Activated naive CD4-positive, alpha-beta T cell treated with anti-CD3 and anti-CD28 coated beads, Interleukin-2, amount 50 U/mL, for 72 hours (primary cell): ENCODE results near the gene TRIM45. TPM values are rescaled to one million over a fixed set of nuclear protein-coding genes. Genes with fewer than 3 reads are reported as not detected.
A peak's percentile ranks its signal among the peaks of the same experiment; 100 is the strongest.

Experiments used
- ATAC-seq, 2 donors: fragments of 150-1000 bp; cut with Tn5 transposase; 2 replicates each; pipeline ENCODE4 v1.10.0; 2021; ENCODE audit warnings: mild to moderate bottlenecking in 2 of 2, moderate library complexity in 2 of 2
- DNase-seq, 2 donors: peaks; one replicate each; pipeline ENCODE4 v3.0.0; 2021 to 2022; ENCODE audit warnings: low spot score in 2 of 2
- H3K27ac Mint-ChIP-seq, 2 donors: one replicate each; pipeline ENCODE4 v1.8.0; 2022; ENCODE audit warnings: mild to moderate bottlenecking in 2 of 2, mixed read lengths in 2 of 2
- H3K36me3 Mint-ChIP-seq, 2 donors: one replicate each; pipeline ENCODE4 v1.8.0; 2022; ENCODE audit warnings: mixed read lengths in 2 of 2
- H3K9me3 Mint-ChIP-seq, 2 donors: one replicate each; pipeline ENCODE4 v1.8.0; 2022; ENCODE audit warnings: mixed read lengths in 2 of 2
- total RNA-seq, 2 donors: library from RNA; stranded (reverse); gene quantifications; one replicate each; pipeline ENCODE4 v1.2.3, GENCODE V29; 2022

TRIM45 gene
- total RNA-seq, 2 donors from 2014 or later = 0.29 to 1.5 TPM

- peak; percentile 84 to 90 for ATAC-seq
- Mint-ChIP-seq H3K9me3 (no peaks in the 10 kb centered on the region), H3K36me3 (peaks cover 51 to 56% of the 10 kb centered on the region in 2 donors), H3K27ac (peak overlapping the region; percentile 21 to 78)
- peak in 1 of 2 donors; percentile 22 for DNase-seq
These were observed 28.4 kb downstream of the TRIM45 start for GRCh38 chr1:117093091-117093534.

GRCh38 chr1:117092594-117092993, 29.0 kb downstream of the TRIM45 start:
- Mint-ChIP-seq H3K36me3 (peaks cover 50 to 58% of the 10 kb centered on the region in 2 donors), H3K9me3 (no peaks in the 10 kb centered on the region), H3K27ac (peak overlapping the region in 1 of 2 donors; percentile 55)
- DNase-seq (no peak), ATAC-seq (no peak)

GRCh38 chr1:117089996-117090395, 31.6 kb downstream of the TRIM45 start:
- Mint-ChIP-seq H3K9me3 (no peaks in the 10 kb centered on the region), H3K36me3 (peaks cover 34 to 45% of the 10 kb centered on the region in 2 donors), H3K27ac (no peak overlapping the region)
- ATAC-seq (no peak), DNase-seq (no peak)

GRCh38 chr1:117087686-117088085, 33.9 kb downstream of the TRIM45 start:
- H3K36me3 Mint-ChIP-seq = peaks cover 28 to 31% of the 10 kb centered on the region in 2 donors
- no peak for ATAC-seq
- H3K27ac Mint-ChIP-seq = no peak overlapping the region

GRCh38 chr1:117084231-117084630, 37.3 kb downstream of the TRIM45 start:
- DNase-seq (no peak), ATAC-seq (no peak)
- Mint-ChIP-seq H3K36me3 (peaks cover 20 to 58% of the 10 kb centered on the region in 2 donors), H3K9me3 (peaks cover 0 to 4% of the 10 kb centered on the region in 2 donors), H3K27ac (peak overlapping the region in 1 of 2 donors; percentile 14)

More at GRCh38 chr1:117087686-117088085, 33.9 kb downstream of the TRIM45 start:
- no peaks in the 10 kb centered on the region for H3K9me3 Mint-ChIP-seq
- no peak for DNase-seq

- no peak for DNase-seq
- peaks cover 0 to 4% of the 10 kb centered on the region in 2 donors for H3K9me3 Mint-ChIP-seq
- H3K36me3 Mint-ChIP-seq = peaks cover 50 to 83% of the 10 kb centered on the region in 2 donors
- no peak overlapping the region for H3K27ac Mint-ChIP-seq
- no peak for ATAC-seq
These were observed 41.8 kb downstream of the TRIM45 start for GRCh38 chr1:117079737-117080136.

- peak; percentile 97 to 99 for ATAC-seq
- DNase-seq = peak; percentile 36 to 64
- H3K36me3 Mint-ChIP-seq = peaks cover 56 to 72% of the 10 kb centered on the region in 2 donors
- H3K27ac Mint-ChIP-seq = peak overlapping the region; percentile 75 to 82
- peaks cover 0 to 4% of the 10 kb centered on the region in 2 donors for H3K9me3 Mint-ChIP-seq
These were observed 44.3 kb downstream of the TRIM45 start for GRCh38 chr1:117077267-117077666.

GRCh38 chr1:117076648-117077047, 44.9 kb downstream of the TRIM45 start:
- Mint-ChIP-seq H3K36me3 (peaks cover 52 to 70% of the 10 kb centered on the region in 2 donors), H3K9me3 (peaks cover 0 to 2% of the 10 kb centered on the region in 2 donors), H3K27ac (peak overlapping the region; percentile 70 to 82)
- peak in 1 of 2 donors; percentile 51 for ATAC-seq
- DNase-seq = no peak

GRCh38 chr1:117070124-117070523, 51.4 kb downstream of the TRIM45 start:
- Mint-ChIP-seq H3K9me3 (no peaks in the 10 kb centered on the region), H3K36me3 (peaks cover 17 to 26% of the 10 kb centered on the region in 2 donors), H3K27ac (no peak overlapping the region)
- DNase-seq (no peak), ATAC-seq (peak; percentile 48 to 74)

GRCh38 chr1:117069220-117069844, 52.2 kb downstream of the TRIM45 start:
- DNase-seq (no peak), ATAC-seq (no peak)
- Mint-ChIP-seq H3K9me3 (no peaks in the 10 kb centered on the region), H3K27ac (no peak overlapping the region), H3K36me3 (peaks cover 15 to 18% of the 10 kb centered on the region in 2 donors)

GRCh38 chr1:117068580-117068979, 53.0 kb downstream of the TRIM45 start:
- Mint-ChIP-seq H3K36me3 (peaks cover 17 to 24% of the 10 kb centered on the region in 2 donors), H3K9me3 (no peaks in the 10 kb centered on the region), H3K27ac (no peak overlapping the region)

GRCh38 chr1:117067533-117068370, 53.8 kb downstream of the TRIM45 start:
- DNase-seq = no peak
- peak; percentile 68 to 78 for ATAC-seq
- Mint-ChIP-seq H3K27ac (no peak overlapping the region), H3K36me3 (peaks cover 18 to 32% of the 10 kb centered on the region in 2 donors), H3K9me3 (no peaks in the 10 kb centered on the region)

More at GRCh38 chr1:117068580-117068979, 53.0 kb downstream of the TRIM45 start:
- ATAC-seq (no peak), DNase-seq (no peak)

GRCh38 chr1:117066367-117066766, 55.2 kb downstream of the TRIM45 start:
- peaks cover 23 to 33% of the 10 kb centered on the region in 2 donors for H3K36me3 Mint-ChIP-seq
- H3K9me3 Mint-ChIP-seq = no peaks in the 10 kb centered on the region
- H3K27ac Mint-ChIP-seq = no peak overlapping the region
- DNase-seq (no peak), ATAC-seq (no peak)

- peak overlapping the region in 1 of 2 donors; percentile 44 for H3K27ac Mint-ChIP-seq
- DNase-seq (peak in 1 of 2 donors; percentile 46), ATAC-seq (peak; percentile 47 to 53)
- no peaks in the 10 kb centered on the region for H3K9me3 Mint-ChIP-seq
- H3K36me3 Mint-ChIP-seq = peaks cover 24 to 48% of the 10 kb centered on the region in 2 donors
These were observed 59.5 kb downstream of the TRIM45 start for GRCh38 chr1:117061986-117062415.
